Measurements from ENCODE around the gene GRIN2B.

Gene GRIN2B

GRCh38 chr12:13945236-13945635, 36.2 kb downstream of the GRIN2B start:
- no peak for FAIRE-seq
- TF ChIP-seq POLR2A (IDR thresholded peaks at IDR 0.05; ENCODE audit: low read depth, low read length): no peak
- no peak for TF ChIP-seq SPI1 (IDR thresholded peaks at IDR 0.05; ENCODE audit: low read depth, low read length)
- no peak for TF ChIP-seq POU2F2 (IDR thresholded peaks at IDR 0.05; ENCODE audit: low read depth, low read length)
- TF ChIP-seq PAX5 (IDR thresholded peaks at IDR 0.05; ENCODE audit: insufficient read depth, low read length, severe bottlenecking): no peak
- TF ChIP-seq TAF1 (IDR thresholded peaks at IDR 0.05; ENCODE audit: low read depth, low read length): no peak
- no peak for TF ChIP-seq POLR2AphosphoS5 (IDR thresholded peaks at IDR 0.05; ENCODE audit: low read depth, low read length)
- DNase-seq (ENCODE audit: insufficient read length, low spot score): no peak

GRCh38 chr12:13942826-13943225, 38.6 kb downstream of the GRIN2B start:
- no peak for DNase-seq (ENCODE audit: insufficient read length, low spot score)
- no peak for TF ChIP-seq POLR2AphosphoS5 (IDR thresholded peaks at IDR 0.05; ENCODE audit: low read depth, low read length)
- no peak for TF ChIP-seq PAX5 (IDR thresholded peaks at IDR 0.05; ENCODE audit: insufficient read depth, low read length, severe bottlenecking)
- TF ChIP-seq POU2F2 (IDR thresholded peaks at IDR 0.05; ENCODE audit: low read depth, low read length): no peak
- no peak for TF ChIP-seq TAF1 (IDR thresholded peaks at IDR 0.05; ENCODE audit: low read depth, low read length)
- TF ChIP-seq SPI1 (IDR thresholded peaks at IDR 0.05; ENCODE audit: low read depth, low read length): no peak
- no peak for FAIRE-seq

- FAIRE-seq: peak; percentile 84
- peak; percentile 10 for DNase-seq (ENCODE audit: insufficient read length, low spot score)
- TF ChIP-seq POU2F2 (IDR thresholded peaks at IDR 0.05; ENCODE audit: low read depth, low read length) (no peak), POLR2A (IDR thresholded peaks at IDR 0.05; ENCODE audit: low read depth, low read length) (no peak)
Observed at GRCh38 chr12:13941258-13942249, 39.8 kb downstream of the GRIN2B start.

- FAIRE-seq (no peak), DNase-seq (ENCODE audit: insufficient read length, low spot score) (no peak)
- TF ChIP-seq POU2F2 (IDR thresholded peaks at IDR 0.05; ENCODE audit: low read depth, low read length) (no peak), SPI1 (IDR thresholded peaks at IDR 0.05; ENCODE audit: low read depth, low read length) (no peak), TAF1 (IDR thresholded peaks at IDR 0.05; ENCODE audit: low read depth, low read length) (no peak), POLR2A (IDR thresholded peaks at IDR 0.05; ENCODE audit: low read depth, low read length) (no peak), PAX5 (IDR thresholded peaks at IDR 0.05; ENCODE audit: insufficient read depth, low read length, severe bottlenecking) (no peak), POLR2AphosphoS5 (IDR thresholded peaks at IDR 0.05; ENCODE audit: low read depth, low read length) (no peak)
Observed at GRCh38 chr12:13940335-13940865, 41.0 kb downstream of the GRIN2B start.

- no peak for DNase-seq (ENCODE audit: insufficient read length, low spot score)
Observed at GRCh38 chr12:13937735-13938134, 43.7 kb downstream of the GRIN2B start.

DNA sequence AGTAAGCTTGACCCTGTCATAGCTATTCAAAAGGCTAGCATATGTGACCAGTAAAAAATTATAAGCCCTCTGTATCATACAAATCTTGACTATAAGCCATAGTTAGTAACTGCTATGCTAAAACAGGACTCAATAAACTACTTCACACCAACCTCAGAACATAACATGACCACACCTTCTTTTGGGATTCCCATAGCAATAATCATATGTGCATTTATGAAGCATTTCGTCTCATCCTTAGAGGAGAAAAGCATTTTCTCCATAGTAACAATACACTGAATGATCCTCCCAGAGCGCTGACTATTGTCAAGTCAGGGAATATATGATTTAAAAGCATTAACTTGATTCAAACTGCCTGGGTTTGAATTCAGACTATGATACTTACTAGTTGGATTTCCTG, 46.2 kb downstream of the GRIN2B start:
- DNase-seq (ENCODE audit: insufficient read length, low spot score) (no peak), FAIRE-seq (no peak)
- TF ChIP-seq POLR2AphosphoS5 (IDR thresholded peaks at IDR 0.05; ENCODE audit: low read depth, low read length) (no peak), POU2F2 (IDR thresholded peaks at IDR 0.05; ENCODE audit: low read depth, low read length) (no peak), SPI1 (IDR thresholded peaks at IDR 0.05; ENCODE audit: low read depth, low read length) (no peak), PAX5 (IDR thresholded peaks at IDR 0.05; ENCODE audit: insufficient read depth, low read length, severe bottlenecking) (no peak), POLR2A (IDR thresholded peaks at IDR 0.05; ENCODE audit: low read depth, low read length) (no peak), TAF1 (IDR thresholded peaks at IDR 0.05; ENCODE audit: low read depth, low read length) (no peak)

More at GRCh38 chr12:13937735-13938134, 43.7 kb downstream of the GRIN2B start:
- TF ChIP-seq POLR2AphosphoS5 (IDR thresholded peaks at IDR 0.05; ENCODE audit: low read depth, low read length) (no peak), POU2F2 (IDR thresholded peaks at IDR 0.05; ENCODE audit: low read depth, low read length) (no peak), POLR2A (IDR thresholded peaks at IDR 0.05; ENCODE audit: low read depth, low read length) (no peak), SPI1 (IDR thresholded peaks at IDR 0.05; ENCODE audit: low read depth, low read length) (no peak), TAF1 (IDR thresholded peaks at IDR 0.05; ENCODE audit: low read depth, low read length) (no peak), PAX5 (IDR thresholded peaks at IDR 0.05; ENCODE audit: insufficient read depth, low read length, severe bottlenecking) (no peak)
- no peak for FAIRE-seq

Data from GM12891 (cell line).